WERI-Rb-1 (cell line): ENCODE measurements around the gene IFFO2.
"Not testable (repeated sequence)": the region's sequence is repeated elsewhere in the genome, so short reads cannot be mapped to it uniquely, and the experiment has no call there.

Experiments used
- DNase-seq: peaks from one replicate; pipeline ENCODE4 v3.0.0-alpha.2; 2020
- H3K27ac ChIP-seq: fragments of 250-450 bp; sonication (Bioruptor Pico); 2 replicates; pipeline ENCODE4 v1.5.1; 2020; ENCODE audit warnings: mild to moderate bottlenecking, moderate library complexity
- H3K27me3 ChIP-seq: fragments of 250-450 bp; sonication (Bioruptor Pico); 2 replicates; pipeline ENCODE4 v1.5.1; 2021; ENCODE audit warnings: mild to moderate bottlenecking, low read depth, moderate library complexity; ENCODE audit not compliant: insufficient read depth, severe bottlenecking
- H3K36me3 ChIP-seq: fragments of 250-450 bp; sonication (Bioruptor Pico); 2 replicates; pipeline ENCODE4 v1.5.1; 2020; ENCODE audit warnings: mild to moderate bottlenecking, moderate library complexity
- H3K4me3 ChIP-seq: 2 replicates; pipeline ENCODE4 v1.5.1; 2011; ENCODE audit warnings: low read depth, mild to moderate bottlenecking, control low read depth, low read length
- H3K9me3 ChIP-seq: fragments of 250-450 bp; sonication (Bioruptor Pico); 2 replicates; pipeline ENCODE4 v1.5.1; 2021; ENCODE audit warnings: mild to moderate bottlenecking, moderate library complexity; ENCODE audit not compliant: severe bottlenecking
- CTCF ChIP-seq: IDR thresholded peaks from 2 replicates; pipeline ENCODE4 v1.5.1; 2011; ENCODE audit warnings: low read depth, mild to moderate bottlenecking, control low read depth, inconsistent platforms, low read length

The IFFO2 gene

DNA sequence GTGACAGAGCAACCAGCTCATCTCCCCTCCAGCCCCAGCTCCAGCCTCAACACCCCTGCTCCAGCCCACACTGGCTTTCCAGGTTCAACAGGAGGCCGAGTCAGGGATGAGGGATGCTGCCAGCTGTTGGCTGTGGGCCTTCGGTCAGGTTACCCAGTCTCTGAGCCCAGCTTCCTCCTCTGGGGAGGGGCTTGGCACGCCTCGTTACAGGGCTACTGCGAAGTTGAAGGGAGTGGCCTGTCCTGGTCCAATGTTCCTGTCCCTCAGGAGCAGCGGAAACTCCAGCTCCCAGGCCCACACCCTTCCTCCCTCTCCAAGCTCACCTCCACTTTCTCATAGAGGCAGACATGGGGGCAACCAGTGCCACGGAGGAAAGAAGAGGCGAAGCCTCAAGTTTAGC, 81.9 kb downstream of the IFFO2 start:
- TF ChIP-seq CTCF, result no peak
- DNase-seq, result no peak
- Histone ChIP-seq H3K27ac (no peak overlapping the region), H3K9me3 (no peaks in the 10 kb centered on the region), H3K27me3 (no peaks in the 10 kb centered on the region), H3K36me3 (no peaks in the 10 kb centered on the region), H3K4me3 (no peak overlapping the region)

- H3K4me3 ChIP-seq, result no peak overlapping the region
- no peaks in the 10 kb centered on the region for H3K9me3 ChIP-seq
- H3K36me3 ChIP-seq, result no peaks in the 10 kb centered on the region
- no peaks in the 10 kb centered on the region for H3K27me3 ChIP-seq
- TF ChIP-seq CTCF, result no peak
- DNase-seq, result no peak
- no peak overlapping the region for H3K27ac ChIP-seq
Measured at GRCh38 chr1:18874036-18874435, 82.4 kb downstream of the IFFO2 start.

DNA sequence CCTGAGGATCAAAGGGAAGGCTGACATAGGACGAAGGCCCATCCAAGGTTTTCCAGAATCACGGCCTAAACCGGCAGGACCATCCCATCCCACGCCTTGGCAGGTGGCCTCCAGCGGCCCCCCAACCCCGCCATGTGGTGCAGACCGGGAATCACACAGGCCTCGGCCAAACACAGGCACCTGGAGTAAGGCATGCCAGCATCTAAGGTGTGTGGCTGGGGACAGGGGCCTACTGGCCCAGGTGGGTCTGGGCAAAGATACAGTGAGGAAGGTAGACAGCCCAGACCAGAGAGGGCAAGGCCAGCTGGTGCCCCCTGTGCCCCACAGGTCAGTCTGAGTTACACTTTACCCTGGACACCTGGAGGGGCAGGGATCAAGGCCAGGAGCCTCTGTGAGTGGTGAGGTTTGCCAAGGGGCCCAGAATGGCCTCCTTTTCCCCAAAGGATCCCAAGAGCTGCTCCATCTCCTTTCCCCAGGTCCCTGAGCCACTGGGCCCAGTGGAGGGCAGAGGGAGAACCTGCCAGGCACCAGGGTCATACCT, 84.3 kb downstream of the IFFO2 start:
- no peaks in the 10 kb centered on the region for H3K9me3 ChIP-seq
- H3K27me3 ChIP-seq, result peaks cover 3% of the 10 kb centered on the region
- H3K4me3 ChIP-seq, result no peak overlapping the region
- no peak for DNase-seq
- H3K27ac ChIP-seq, result no peak overlapping the region
- no peak for TF ChIP-seq CTCF
- H3K36me3 ChIP-seq, result no peaks in the 10 kb centered on the region

DNA sequence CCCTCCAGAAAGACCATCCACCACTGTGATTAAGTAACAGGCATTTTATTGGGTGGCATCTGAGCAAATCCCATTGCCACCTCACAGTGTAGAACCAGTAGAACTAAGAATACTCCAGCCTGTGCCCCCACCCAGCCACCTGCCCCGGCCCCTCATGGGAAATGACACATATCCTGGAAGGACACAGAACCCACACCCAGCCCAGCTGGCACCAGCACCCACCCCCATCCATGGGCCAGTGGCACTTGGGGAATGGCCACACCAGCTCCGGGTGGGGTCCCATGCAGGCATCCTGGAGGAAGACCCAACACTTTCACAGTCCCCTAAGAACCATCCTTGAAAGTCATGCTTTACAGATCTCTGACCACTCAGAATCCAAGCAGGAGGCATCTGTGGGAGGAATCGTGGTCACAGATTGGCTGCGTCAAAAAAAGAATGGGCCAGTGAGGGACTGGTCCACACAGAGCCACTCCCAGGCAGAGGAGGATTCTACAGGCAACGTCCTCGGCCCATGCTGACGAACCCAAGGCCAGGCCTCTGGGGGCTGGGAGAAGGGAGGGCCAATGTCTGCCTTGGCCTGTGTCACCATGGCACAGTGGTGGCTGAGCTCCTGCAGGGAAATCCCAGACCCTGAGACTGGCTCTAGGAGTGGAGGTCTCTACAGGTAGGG, 84.9 kb downstream of the IFFO2 start:
- no peak overlapping the region for H3K27ac ChIP-seq
- DNase-seq, result no peak
- H3K4me3 ChIP-seq, result no peak overlapping the region
- H3K27me3 ChIP-seq, result peaks cover 3% of the 10 kb centered on the region
- no peak for TF ChIP-seq CTCF
- H3K9me3 ChIP-seq, result no peaks in the 10 kb centered on the region
- no peaks in the 10 kb centered on the region for H3K36me3 ChIP-seq

GRCh38 chr1:18870957-18871356, 85.5 kb downstream of the IFFO2 start:
- TF ChIP-seq CTCF, result no peak
- no peaks in the 10 kb centered on the region for H3K9me3 ChIP-seq
- DNase-seq, result no peak
- H3K4me3 ChIP-seq, result no peak overlapping the region
- peaks cover 3% of the 10 kb centered on the region for H3K27me3 ChIP-seq
- no peaks in the 10 kb centered on the region for H3K36me3 ChIP-seq
- no peak overlapping the region for H3K27ac ChIP-seq

DNA sequence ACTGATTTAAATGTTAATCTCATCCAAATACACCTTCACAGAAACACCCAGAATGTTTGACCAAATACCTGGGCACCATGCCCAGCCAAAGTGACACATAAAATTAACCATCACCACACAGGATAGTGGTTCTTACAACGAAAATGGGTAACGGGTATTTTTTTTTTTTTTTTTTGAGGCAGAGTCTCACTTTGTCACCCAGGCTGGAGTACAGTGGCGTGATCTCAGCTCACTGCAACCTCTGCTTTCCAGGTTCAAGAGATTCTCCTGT, 85.9 kb downstream of the IFFO2 start:
- H3K27ac ChIP-seq, H3K4me3 ChIP-seq, DNase-seq: not testable (repeated sequence)

More for the DNA sequence above, 85.9 kb downstream of the IFFO2 start:
- not testable (repeated sequence) for H3K9me3 ChIP-seq, H3K36me3 ChIP-seq, H3K27me3 ChIP-seq
